AG09319 (cell line): ENCODE data around the gene NBL1.
"Not testable (repeated sequence)": the region's sequence is repeated elsewhere in the genome, so short reads cannot be mapped to it uniquely, and the experiment has no call there.

Experiments
- DNase-seq: peaks from one replicate; pipeline ENCODE4 v3.0.0-alpha.2; 2010; ENCODE audit warnings: low read depth; ENCODE audit errors: extremely low read depth
- CTCF ChIP-seq: IDR thresholded peaks from 2 replicates; pipeline ENCODE4 v1.5.1; 2011; ENCODE audit warnings: low read depth, mild to moderate bottlenecking, inconsistent platforms, low read length, moderate library complexity

The NBL1 gene

GRCh38 chr1:19635646-19636045 lies 8.5 kb upstream of the NBL1 start:
- TF ChIP-seq CTCF: no peak
- DNase-seq: no peak

- no peak for TF ChIP-seq CTCF
- no peak for DNase-seq
These were observed 8.0 kb upstream of the NBL1 start for GRCh38 chr1:19636065-19636464.

GRCh38 chr1:19636749-19637148 lies 7.4 kb upstream of the NBL1 start:
- not testable (repeated sequence) for DNase-seq

GRCh38 chr1:19637606-19638005 lies 6.5 kb upstream of the NBL1 start:
- DNase-seq: no peak
- no peak for TF ChIP-seq CTCF

- DNase-seq: not testable (repeated sequence)
These were observed 4.9 kb upstream of the NBL1 start for GRCh38 chr1:19639228-19639627.

- DNase-seq: no peak
- TF ChIP-seq CTCF: no peak
These were observed 4.1 kb upstream of the NBL1 start for GRCh38 chr1:19639999-19640362.

- DNase-seq: no peak
- no peak for TF ChIP-seq CTCF
These were observed 3.5 kb upstream of the NBL1 start for GRCh38 chr1:19640363-19641316.

GRCh38 chr1:19643121-19643520 lies 990 bp upstream of the NBL1 start:
- DNase-seq: no peak
- no peak for TF ChIP-seq CTCF
